GM19240 (cell line): ENCODE data around the gene NKIRAS1.
"Not testable (repeated sequence)": the region's sequence is repeated elsewhere in the genome, so short reads cannot be mapped to it uniquely, and the experiment has no call there.

Experiments used
- DNase-seq: peaks from one replicate; pipeline ENCODE4 v3.0.0; 2011; ENCODE audit warnings: low spot score; ENCODE audit not compliant: insufficient read length

NKIRAS1 gene

DNA sequence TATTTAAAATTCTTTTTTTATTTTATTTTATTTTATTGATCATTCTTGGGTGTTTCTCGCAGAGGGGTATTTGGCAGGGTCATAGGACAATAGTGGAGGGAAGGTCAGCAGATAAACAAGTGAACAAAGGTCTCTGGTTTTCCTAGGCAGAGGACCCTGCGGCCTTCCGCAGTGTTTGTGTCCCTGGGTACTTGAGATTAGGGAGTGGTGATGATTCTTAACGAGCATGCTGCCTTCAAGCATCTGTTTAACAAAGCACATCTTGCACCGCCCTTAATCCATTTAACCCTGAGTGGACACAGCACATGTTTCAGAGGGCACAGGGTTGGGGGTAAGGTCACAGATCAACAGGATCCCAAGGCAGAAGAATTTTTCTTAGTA lies 46.1 kb downstream of the NKIRAS1 start:
- not testable (repeated sequence) for DNase-seq

DNA sequence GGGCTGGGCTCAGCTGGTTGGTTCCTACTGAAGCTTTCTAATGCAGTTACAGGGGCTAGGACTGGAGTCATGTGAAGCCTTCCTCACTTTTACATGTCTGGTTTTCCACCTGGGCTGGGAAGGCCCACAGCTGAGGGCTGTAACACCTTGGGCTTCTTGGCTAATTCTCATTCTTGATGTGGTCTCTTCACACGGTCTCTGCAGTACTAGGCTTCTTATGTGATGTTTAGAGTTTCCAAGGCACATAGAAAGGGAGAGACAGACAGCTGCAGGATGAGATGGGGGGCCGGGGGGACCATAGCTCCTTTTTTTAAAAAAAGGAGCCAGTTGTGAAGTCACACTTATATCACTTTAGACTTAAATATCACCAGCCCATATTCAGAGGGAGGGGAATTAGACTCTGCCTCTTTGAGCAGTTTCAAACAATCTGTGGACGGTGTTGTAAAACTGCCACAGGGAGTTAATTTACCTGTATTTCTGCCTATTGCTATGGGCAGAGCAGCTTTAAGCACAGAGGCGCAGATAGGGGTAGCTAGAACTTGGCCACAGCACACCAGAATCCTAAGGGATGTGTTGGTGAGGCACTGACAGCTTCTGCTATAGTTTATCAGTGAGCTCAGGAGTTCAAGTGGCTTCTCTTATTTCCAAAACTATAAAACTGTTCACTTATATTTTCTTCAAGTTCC lies 46.7 kb downstream of the NKIRAS1 start:
- no peak for DNase-seq

DNA sequence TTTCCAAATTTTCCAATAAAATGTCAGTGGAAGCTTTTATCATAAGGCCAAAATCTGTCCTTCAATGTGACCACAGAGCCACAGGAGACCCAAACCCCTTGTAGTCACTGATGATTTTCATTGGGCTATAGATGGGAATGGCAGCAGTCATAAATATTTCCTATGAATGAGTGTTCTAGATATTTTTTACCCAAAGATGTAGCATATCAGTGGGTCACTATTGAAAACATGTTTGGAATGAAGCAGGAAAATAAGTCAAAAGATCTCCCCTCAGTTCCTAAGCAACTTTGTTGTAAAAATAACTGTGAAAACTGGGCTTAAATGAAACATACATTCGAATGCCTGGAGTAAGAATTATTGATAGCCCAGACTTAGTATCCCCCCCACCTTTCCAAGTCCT lies 49.0 kb downstream of the NKIRAS1 start:
- no peak for DNase-seq

DNA sequence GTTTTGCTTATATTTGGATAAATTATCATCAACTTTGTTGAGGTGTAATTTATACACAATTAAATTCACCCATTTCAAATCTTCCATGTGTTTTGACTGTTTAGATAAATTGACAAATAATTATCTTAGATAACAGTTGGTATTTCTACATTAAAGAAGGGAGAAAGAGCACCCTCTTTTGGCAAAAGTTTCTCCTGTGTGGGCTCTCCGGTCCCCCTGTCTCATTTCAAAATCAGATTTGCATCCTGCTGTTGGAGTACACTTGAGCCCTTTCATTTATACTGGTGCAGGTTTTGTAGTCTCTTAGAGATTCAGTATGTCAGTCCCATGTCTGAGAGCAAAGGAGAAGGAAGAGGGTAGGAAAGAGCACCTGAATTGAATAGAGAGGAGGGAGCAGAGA lies 49.4 kb downstream of the NKIRAS1 start:
- DNase-seq, result no peak

DNA sequence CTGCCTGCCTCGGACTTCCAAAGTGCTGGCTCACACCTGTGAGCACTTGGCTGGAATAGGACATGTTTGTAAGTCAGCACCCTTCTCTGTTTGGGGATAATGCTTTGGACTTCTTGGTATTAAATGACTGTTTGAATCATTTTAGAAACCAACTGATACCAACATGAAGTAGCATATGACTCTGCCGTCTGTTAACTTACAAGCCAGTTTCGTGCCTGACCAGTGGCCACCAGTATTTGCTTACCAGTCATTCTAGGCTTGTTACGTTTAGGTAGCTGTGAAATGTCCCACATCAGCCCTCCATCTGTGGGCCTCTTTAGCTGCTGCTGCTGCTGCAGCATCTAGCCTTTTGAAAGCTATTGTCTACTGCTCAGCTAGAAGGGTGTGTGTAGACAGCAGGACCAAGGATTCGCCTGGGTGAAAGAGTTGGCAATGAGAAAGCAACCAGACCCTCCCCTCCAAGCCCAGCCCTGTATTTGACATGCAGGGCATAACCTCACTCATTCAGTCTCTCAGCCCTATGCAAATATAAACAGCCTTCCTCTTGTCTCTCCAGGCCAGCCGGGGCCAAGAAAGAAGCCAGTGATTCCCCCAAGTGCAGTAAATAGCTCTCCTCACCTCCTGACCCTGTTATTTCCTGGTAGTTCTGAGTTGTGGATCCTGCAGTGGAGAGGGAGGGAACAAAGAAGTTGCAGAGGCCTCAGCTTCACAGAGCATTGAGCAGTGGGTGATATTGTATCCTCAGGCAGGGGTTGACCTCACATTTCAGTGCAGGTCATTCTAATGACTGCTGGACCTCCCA lies 51.0 kb downstream of the NKIRAS1 start:
- no peak for DNase-seq

DNA sequence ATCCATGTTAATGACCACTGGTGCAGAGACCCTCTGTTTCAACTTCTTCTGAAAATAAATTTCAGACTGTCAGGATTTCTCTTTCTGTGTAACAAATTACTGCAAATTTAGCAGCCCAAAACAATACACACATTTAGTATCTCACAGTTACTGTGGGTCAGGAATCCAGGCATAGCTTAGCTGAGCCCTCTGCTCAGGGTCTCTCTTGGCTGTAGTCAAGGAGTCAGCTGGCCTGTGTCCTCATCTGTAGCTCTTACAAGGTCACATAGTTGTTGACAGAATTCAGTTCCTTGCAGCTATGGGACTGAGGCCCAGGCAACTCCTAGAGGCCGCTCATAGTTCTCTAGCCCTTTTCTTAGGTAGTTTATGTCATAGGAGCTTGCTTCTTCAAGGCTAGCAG lies 51.9 kb downstream of the NKIRAS1 start:
- no peak for DNase-seq

DNA sequence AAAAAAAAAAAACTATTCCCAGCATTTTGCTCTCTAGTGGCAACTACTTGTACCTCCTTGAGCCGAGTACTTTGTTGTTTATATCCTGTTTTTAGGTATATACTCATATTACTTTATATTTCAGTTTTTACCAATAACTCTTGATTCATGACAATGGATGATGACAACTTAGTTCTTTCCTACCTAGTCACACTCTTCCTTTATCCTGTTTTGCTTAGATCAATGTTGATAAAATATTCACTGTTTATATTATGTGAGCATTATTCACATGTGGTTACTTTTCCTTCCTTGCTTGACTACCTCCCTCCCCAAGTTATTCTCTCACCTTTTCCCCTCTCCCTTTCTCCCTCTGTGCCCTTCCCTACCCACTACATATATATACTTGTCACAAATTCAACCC lies 53.7 kb downstream of the NKIRAS1 start:
- no peak for DNase-seq

DNA sequence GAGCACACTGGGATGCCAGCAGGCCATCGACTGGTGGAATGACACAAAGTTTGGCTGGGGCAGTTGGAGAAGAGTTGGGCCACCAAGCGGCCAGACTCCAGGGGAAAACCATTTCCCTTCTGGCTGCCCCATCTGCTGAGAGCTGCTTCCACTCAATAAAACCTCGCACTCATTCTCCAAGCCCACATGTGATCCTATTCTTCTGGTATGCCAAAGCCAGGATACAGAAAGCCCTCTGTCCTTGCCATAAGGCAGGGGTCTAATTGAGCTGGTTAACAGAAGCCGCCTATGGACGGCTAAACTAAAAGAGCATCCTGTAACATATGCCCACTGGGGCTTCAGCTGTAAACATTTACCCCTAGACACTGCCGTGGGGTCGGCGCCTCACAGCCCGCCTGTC lies 55.1 kb downstream of the NKIRAS1 start:
- no peak for DNase-seq

DNA sequence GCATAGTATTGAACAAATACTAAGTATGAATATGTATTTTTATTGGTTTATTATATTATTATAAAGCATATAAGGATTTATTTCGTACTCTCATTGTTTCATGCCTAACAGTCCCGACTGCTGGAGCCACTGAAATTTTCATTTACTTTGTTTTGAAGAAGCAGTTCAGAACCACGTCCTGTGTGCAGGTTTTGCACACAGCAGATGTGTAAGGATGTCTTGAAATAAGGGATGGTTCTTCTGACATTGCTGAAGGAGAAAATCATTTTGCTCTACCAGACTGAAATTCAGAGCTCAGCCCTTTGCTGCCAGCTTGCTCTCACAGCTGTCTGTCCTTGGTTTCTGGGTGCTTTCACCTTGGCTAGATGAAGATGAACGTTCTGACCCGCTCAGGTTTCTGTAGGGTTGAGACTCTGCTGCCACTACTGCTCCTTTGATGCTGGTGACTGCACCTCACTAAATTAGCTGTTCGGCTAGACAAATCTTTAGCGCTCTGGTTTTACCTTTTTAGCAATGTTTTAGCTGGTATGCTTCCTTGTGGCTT lies 56.9 kb downstream of the NKIRAS1 start:
- no peak for DNase-seq

DNA sequence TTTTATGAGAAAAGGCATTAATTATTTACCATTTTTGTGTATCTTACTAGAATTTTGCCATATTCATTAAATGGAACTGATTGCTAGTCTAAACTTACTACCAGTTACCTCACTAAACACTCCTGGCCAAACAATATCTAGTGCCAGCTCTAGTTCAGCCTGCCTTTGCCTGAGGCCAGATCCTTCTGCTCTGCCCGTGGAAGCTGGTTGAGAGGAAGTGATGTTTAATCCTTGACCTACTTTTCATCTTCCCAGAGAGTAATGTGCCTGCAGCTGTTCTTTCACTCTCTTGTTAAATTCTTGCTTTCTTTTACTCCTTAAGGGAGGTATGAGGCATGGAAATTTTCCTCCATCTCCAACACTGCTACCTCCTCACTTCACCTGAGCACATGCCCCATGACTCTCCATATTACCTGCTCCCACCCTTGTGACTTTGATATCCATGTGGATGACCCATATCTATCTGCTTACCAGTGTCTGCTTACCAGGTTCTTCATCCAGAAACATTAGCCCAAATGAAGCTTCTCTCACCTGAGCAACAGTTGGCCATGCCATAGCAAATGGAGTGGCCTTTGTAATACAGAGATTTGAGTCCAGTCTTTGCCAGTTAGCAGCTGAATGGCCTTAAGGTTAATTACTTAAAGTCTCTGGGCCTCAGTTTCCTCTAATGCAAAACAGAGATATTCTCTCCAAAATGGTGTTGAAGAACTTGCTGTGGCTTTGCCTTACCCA lies 57.6 kb downstream of the NKIRAS1 start:
- no peak for DNase-seq

DNA sequence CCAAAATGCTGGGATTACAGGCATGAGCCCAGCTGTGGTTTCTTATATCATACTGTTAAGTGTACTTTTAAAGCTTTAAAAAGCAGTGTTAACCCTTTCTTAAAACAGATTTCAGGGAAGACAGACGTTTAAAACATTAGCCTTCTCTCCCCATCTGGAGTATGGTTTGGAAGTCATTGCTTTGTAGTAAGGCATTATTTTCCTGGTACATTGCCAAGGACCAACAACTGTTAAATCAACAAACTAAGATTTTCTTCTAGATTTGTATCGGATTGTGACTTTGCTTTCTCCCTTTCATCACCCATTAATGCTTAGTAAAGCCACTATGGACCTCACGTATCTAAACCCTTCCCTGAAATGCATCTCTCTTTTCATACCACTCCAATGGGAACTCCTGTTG lies 60.5 kb downstream of the NKIRAS1 start:
- no peak for DNase-seq

DNA sequence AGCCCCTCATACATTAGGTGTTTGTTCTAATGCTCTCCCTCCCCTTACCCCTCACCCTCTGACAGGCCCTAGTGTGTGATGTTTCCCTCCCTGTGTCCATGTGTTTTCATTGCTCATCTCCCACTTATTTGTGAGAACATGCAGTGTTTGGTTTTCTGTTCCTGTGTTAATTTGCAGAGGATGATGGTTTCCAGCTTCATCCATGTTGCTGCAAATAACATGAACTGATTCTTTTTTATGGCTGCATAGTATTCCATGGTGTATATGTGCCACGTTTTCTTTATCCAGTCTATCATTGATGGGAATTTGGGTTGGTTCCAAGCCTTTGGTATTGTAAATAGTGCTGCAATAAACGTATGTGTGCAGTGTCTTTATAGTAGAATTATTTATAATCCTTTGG lies 67.3 kb downstream of the NKIRAS1 start:
- DNase-seq, result not testable (repeated sequence)

DNA sequence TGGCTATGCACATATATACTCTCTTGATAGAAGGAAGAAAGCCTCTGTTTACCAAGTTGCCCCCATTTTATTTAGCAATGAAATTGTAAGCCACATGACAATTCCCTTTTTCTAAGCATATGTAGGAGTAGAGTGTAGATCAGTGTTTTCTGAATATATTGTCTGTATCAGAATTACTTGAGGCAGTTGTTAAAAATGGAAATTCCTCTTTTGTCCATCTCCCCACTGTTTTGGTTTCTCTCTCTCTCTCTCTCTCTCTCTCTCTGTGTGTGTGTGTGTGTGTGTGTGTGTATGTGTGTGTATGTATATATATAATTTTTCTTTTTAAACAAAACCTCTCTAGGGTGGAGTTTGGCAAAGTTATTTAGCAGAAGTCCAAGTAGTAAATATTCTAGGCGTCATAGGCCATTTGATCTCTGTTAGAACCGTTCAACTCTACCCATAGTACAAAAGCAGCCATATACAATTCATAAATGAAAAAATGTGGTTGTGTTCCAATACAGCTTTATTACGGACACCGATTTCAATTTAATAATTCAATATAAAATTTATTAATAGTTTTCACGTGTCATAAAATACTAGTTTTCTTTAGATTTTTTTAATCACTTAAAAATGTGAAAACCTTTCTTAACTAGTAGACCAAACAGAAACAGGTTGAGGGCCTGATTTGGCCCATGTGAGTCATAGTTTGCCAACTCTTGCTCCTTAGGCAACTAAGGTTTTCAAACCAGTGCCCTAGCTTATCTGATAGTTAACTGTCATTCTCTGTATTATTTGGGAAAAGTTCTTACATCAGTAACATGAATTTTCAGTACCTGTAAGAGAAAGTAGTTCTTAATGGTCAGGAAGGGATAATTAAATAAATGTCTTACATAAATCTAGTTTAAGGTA lies 71.2 kb downstream of the NKIRAS1 start:
- DNase-seq, result no peak

DNA sequence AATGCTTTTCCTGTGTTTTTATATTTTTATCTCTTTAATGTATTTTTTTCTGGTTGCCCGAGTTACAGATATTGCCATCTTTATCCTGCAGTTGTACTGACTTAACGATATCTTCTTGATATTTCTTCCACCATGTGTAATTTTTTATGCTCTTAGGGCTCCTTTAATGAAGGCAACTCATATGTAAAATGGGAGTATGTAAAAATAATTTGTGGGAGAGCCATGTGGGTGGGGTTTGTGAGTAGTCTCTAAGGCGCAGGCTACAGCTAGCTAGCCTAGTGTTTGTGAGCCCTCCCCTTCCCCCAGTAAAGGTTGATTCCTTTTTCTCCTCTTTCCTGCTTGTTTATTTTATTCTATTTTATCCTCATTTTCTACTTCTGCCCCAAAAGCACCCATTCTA lies 72.9 kb downstream of the NKIRAS1 start:
- no peak for DNase-seq
